AG09309 (cell line): ENCODE results near the gene MIA2.
"Not testable (repeated sequence)": the region's sequence is repeated elsewhere in the genome, so short reads cannot be mapped to it uniquely, and the experiment has no call there.

Source experiments
- DNase-seq: peaks from one replicate; pipeline ENCODE4 v3.0.0-alpha.2; 2010; ENCODE audit warnings: low read depth
- H3K4me3 ChIP-seq: 2 replicates; pipeline ENCODE4 v1.5.1; 2011; ENCODE audit warnings: mild to moderate bottlenecking, low read depth, low read length, moderate library complexity; ENCODE audit not compliant: control insufficient read depth
- CTCF ChIP-seq: IDR thresholded peaks from 2 replicates; pipeline ENCODE4 v1.5.1; 2011; ENCODE audit warnings: mild to moderate bottlenecking, low read depth, low read length, inconsistent platforms; ENCODE audit not compliant: insufficient read depth, control insufficient read depth; ENCODE audit errors: missing control alignments

MIA2 gene

GRCh38 chr14:39211109-39211741 lies 22.5 kb upstream of the MIA2 start:
- no peak for TF ChIP-seq CTCF
- DNase-seq: no peak
- no peak overlapping the region for H3K4me3 ChIP-seq

GRCh38 chr14:39212034-39212433 lies 21.7 kb upstream of the MIA2 start:
- no peak overlapping the region for H3K4me3 ChIP-seq
- no peak for TF ChIP-seq CTCF
- DNase-seq: no peak

GRCh38 chr14:39212693-39213092 lies 21.0 kb upstream of the MIA2 start:
- H3K4me3 ChIP-seq: no peak overlapping the region
- DNase-seq: no peak
- TF ChIP-seq CTCF: no peak

GRCh38 chr14:39217214-39217879 lies 16.4 kb upstream of the MIA2 start:
- H3K4me3 ChIP-seq: no peak overlapping the region
- no peak for TF ChIP-seq CTCF
- no peak for DNase-seq

GRCh38 chr14:39218171-39218769 lies 15.4 kb upstream of the MIA2 start:
- no peak overlapping the region for H3K4me3 ChIP-seq
- TF ChIP-seq CTCF: no peak
- DNase-seq: no peak

GRCh38 chr14:39219075-39219499 lies 14.6 kb upstream of the MIA2 start:
- TF ChIP-seq CTCF: no peak
- no peak for DNase-seq
- no peak overlapping the region for H3K4me3 ChIP-seq

- H3K4me3 ChIP-seq, DNase-seq: not testable (repeated sequence)
Measured at GRCh38 chr14:39220473-39220872, 13.2 kb upstream of the MIA2 start.
